ENCODE data around the gene MFAP5. TPM values are rescaled to one million over a fixed set of nuclear protein-coding genes. Genes with fewer than 3 reads are reported as not detected.

Gene MFAP5
- polyA plus RNA-seq, 2 of the 4 experiments (the other 2 are of a cell fraction) = 0.40 TPM

DNA sequence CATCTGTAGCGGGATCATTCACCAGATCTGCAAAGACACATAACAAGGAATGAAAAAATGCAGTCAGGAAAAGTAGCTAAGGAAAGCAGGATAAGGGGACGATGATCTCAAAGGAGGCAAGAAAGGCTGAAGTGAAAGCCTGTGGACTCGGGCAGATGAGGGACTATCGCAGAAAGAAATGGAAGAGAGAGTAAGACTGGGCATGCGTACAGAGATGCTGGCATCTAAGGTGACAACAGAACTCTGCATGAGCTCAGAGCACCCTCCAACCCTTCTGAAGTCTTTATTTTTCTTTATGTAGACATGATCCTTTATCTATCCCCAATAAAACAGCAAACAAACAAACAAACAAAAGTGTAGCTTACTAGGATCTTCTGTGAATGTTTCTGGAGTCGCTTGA, 7.2 kb downstream of the MFAP5 start:
- Histone ChIP-seq H3K4me3 (no peak overlapping the region), H3K9me3 (no peaks in the 10 kb centered on the region), H3K4me2 (no peak overlapping the region), H3K27ac (no peak overlapping the region; a peak in 1 of 6 replicates), H3K4me1 (no peaks in the 10 kb centered on the region; the same call in 2 of the 3 replicates)
- ATAC-seq = no peak
- ChIA-PET CTCF (interaction anchor here (0.7 to 2.5 kb wide), 7 partner anchors 13 to 395 kb away, joined by 3 to 14 read pairs (median 6); no protein-coding TSS in a partner anchor), POLR2A (no interaction called here)
- TF ChIP-seq, protein P1, sequence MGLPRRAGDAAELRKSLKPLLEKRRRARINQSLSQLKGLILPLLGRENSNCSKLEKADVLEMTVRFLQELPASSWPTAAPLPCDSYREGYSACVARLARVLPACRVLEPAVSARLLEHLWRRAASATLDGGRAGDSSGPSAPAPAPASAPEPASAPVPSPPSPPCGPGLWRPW (IDR thresholded peaks at IDR 0.05) = no peak
- no peak for TF ChIP-seq MAZ (IDR thresholded peaks at IDR 0.05; ENCODE audit: borderline replicate concordance, low read depth, low read length)
- TF ChIP-seq, protein P2, sequence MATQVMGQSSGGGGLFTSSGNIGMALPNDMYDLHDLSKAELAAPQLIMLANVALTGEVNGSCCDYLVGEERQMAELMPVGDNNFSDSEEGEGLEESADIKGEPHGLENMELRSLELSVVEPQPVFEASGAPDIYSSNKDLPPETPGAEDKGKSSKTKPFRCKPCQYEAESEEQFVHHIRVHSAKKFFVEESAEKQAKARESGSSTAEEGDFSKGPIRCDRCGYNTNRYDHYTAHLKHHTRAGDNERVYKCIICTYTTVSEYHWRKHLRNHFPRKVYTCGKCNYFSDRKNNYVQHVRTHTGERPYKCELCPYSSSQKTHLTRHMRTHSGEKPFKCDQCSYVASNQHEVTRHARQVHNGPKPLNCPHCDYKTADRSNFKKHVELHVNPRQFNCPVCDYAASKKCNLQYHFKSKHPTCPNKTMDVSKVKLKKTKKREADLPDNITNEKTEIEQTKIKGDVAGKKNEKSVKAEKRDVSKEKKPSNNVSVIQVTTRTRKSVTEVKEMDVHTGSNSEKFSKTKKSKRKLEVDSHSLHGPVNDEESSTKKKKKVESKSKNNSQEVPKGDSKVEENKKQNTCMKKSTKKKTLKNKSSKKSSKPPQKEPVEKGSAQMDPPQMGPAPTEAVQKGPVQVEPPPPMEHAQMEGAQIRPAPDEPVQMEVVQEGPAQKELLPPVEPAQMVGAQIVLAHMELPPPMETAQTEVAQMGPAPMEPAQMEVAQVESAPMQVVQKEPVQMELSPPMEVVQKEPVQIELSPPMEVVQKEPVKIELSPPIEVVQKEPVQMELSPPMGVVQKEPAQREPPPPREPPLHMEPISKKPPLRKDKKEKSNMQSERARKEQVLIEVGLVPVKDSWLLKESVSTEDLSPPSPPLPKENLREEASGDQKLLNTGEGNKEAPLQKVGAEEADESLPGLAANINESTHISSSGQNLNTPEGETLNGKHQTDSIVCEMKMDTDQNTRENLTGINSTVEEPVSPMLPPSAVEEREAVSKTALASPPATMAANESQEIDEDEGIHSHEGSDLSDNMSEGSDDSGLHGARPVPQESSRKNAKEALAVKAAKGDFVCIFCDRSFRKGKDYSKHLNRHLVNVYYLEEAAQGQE (IDR thresholded peaks at IDR 0.05) = no peak
- TF ChIP-seq, protein P3, sequence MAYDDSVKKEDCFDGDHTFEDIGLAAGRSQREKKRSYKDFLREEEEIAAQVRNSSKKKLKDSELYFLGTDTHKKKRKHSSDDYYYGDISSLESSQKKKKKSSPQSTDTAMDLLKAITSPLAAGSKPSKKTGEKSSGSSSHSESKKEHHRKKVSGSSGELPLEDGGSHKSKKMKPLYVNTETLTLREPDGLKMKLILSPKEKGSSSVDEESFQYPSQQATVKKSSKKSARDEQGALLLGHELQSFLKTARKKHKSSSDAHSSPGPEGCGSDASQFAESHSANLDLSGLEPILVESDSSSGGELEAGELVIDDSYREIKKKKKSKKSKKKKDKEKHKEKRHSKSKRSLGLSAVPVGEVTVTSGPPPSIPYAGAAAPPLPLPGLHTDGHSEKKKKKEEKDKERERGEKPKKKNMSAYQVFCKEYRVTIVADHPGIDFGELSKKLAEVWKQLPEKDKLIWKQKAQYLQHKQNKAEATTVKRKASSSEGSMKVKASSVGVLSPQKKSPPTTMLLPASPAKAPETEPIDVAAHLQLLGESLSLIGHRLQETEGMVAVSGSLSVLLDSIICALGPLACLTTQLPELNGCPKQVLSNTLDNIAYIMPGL (CRISPR knock-in tag; IDR thresholded peaks at IDR 0.05; ENCODE audit: borderline replicate concordance) = no peak
- TF ChIP-seq CBX2 (IDR thresholded peaks at IDR 0.05; ENCODE audit: borderline replicate concordance, low read depth) = no peak
- no peak for TF ChIP-seq PHF8 (IDR thresholded peaks at IDR 0.05; ENCODE audit: borderline replicate concordance, low read depth)
- TF ChIP-seq POLR2A (IDR thresholded peaks at IDR 0.05; ENCODE audit: low read length) = no peak
- TF ChIP-seq, protein P4, sequence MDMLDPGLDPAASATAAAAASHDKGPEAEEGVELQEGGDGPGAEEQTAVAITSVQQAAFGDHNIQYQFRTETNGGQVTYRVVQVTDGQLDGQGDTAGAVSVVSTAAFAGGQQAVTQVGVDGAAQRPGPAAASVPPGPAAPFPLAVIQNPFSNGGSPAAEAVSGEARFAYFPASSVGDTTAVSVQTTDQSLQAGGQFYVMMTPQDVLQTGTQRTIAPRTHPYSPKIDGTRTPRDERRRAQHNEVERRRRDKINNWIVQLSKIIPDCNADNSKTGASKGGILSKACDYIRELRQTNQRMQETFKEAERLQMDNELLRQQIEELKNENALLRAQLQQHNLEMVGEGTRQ (IDR thresholded peaks at IDR 0.05) = no peak
- TF ChIP-seq JUNB (IDR thresholded peaks at IDR 0.05) = no peak
- no peak for TF ChIP-seq TP53 (CRISPR knock-in tag; IDR thresholded peaks at IDR 0.05)
- no peak for TF ChIP-seq CEBPB (IDR thresholded peaks at IDR 0.05)
- TF ChIP-seq SMC3 (IDR thresholded peaks at IDR 0.05) = no peak
- TF ChIP-seq RAD21 (conservative IDR thresholded peaks at IDR 0.05 in 1 of 2, IDR thresholded peaks at IDR 0.05 in 1 of 2) = no peak
- no peak for TF ChIP-seq ZSCAN20 (CRISPR knock-in tag; IDR thresholded peaks at IDR 0.05)
- DNase-seq (ENCODE audit: low read depth in 1 of 2, low spot score in 1 of 2) = no peak
- WGBS (ENCODE audit: missing lambda C conversion rate) = 77% methylated on average over 6 of the region's 6 CpGs
- FAIRE-seq = no peak

DNA sequence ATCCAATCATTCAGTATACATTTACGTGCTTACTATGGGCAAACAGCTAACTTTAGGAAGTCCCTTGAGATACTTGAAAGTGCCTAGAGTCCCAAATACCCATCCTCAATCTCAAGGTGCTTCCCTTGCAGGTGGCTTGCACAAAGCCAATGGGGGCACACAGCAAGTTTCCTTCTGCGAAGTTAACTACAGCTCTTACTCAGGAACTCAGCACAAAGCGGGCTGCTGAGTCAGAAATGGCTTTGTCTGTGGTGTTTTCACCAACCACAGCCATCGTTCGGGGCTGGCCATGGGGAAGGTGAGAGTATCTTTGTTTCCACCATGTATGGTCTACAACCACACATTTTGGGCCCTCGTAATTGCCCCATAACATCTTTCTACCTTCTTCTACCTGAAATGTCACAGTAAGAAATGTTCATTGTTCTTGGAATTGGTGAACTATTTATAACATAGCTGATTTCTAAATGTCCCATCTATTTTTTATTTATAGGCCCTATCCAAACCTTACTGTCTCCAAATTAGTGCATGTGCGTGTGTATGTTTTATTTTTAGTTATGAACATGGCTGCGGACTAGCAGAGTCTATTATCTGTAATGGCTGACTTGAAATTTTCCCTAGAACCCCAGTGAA, 13.9 kb downstream of the MFAP5 start:
- H3K4me1 ChIP-seq = no peaks in the 10 kb centered on the region
- ChIA-PET CTCF (interaction anchor here (0.8 to 6.0 kb wide), 4 partner anchors 9 to 242 kb away, joined by 3 to 38 read pairs (median 5); no protein-coding TSS in a partner anchor), POLR2A (no interaction called here)
- H3K4me2 ChIP-seq = no peak overlapping the region
- no peak overlapping the region for H3K27ac ChIP-seq
- H3K4me3 ChIP-seq = no peak overlapping the region
- H3K9me3 ChIP-seq = no peaks in the 10 kb centered on the region
- DNase-seq (ENCODE audit: low read depth in 1 of 2, low spot score in 1 of 2) = no peak
- WGBS (ENCODE audit: missing lambda C conversion rate) = 52% methylated on average over 8 of the region's 8 CpGs
- ATAC-seq = no peak
- TF ChIP-seq, protein P5, sequence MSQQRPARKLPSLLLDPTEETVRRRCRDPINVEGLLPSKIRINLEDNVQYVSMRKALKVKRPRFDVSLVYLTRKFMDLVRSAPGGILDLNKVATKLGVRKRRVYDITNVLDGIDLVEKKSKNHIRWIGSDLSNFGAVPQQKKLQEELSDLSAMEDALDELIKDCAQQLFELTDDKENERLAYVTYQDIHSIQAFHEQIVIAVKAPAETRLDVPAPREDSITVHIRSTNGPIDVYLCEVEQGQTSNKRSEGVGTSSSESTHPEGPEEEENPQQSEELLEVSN (IDR thresholded peaks at IDR 0.05; ENCODE audit: borderline replicate concordance, low read depth) = no peak
- TF ChIP-seq CEBPB (IDR thresholded peaks at IDR 0.05) = no peak
- TF ChIP-seq NFE2L2 (conservative IDR thresholded peaks at IDR 0.05; ENCODE audit: low read length) = no peak
- TF ChIP-seq NR3C1 (IDR thresholded peaks at IDR 0.05) = no peak
- TF ChIP-seq KDM1A (IDR thresholded peaks at IDR 0.05; ENCODE audit: low read depth) = no peak
- TF ChIP-seq CBX8 (IDR thresholded peaks at IDR 0.05) = no peak
- TF ChIP-seq MAZ (IDR thresholded peaks at IDR 0.05; ENCODE audit: borderline replicate concordance, low read depth, low read length) = no peak
- TF ChIP-seq CBX2 (IDR thresholded peaks at IDR 0.05; ENCODE audit: borderline replicate concordance, low read depth) = no peak
- no peak for TF ChIP-seq MAFK (IDR thresholded peaks at IDR 0.05; ENCODE audit: partially characterized antibody)
- no peak for TF ChIP-seq KDM5A (IDR thresholded peaks at IDR 0.05)
- FAIRE-seq = no peak

All from A549 (cell line).